ENCODE results near the gene DNAI2. TPM values are rescaled to one million over a fixed set of nuclear protein-coding genes. Genes with fewer than 3 reads are reported as not detected.
A peak's percentile ranks its signal among the peaks of the same experiment; 100 is the strongest.

Gene DNAI2
- total and polyA plus RNA-seq, 9 of the 15 experiments (the other 6 are each of a cell fraction or from before 2014, with no cell fraction given): not detected

DNA sequence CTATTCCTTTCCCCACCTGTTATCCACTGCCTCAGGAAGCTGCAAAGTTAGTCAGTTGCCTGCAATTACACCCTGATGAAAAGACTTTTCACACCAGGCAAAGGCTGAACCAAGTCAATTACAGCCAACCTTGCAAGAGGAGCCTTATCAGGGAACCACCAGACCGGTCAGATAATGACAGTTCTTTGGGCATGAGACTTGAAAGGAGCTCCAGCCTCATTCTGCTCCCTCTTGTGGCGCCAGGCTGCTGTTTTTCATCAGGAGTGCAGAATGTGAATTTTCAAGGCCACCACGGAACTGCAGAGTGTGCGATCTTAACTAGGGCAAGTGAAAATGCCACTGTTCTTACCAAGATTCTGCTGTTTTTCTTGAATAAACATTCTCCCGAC lies 22.5 kb downstream of the DNAI2 start (continued):
- TF ChIP-seq ZNF592 (IDR thresholded peaks at IDR 0.05): peak; percentile 82
- no peak for TF ChIP-seq GTF2E2 (tag; IDR thresholded peaks at IDR 0.05)
- TF ChIP-seq LCOR (CRISPR knock-in tag; IDR thresholded peaks at IDR 0.05): 0 out of 2 replicates have a peak, but pooled peaks have one; percentile 77
- TF ChIP-seq BCL6 (CRISPR knock-in tag; IDR thresholded peaks at IDR 0.05): peak; percentile 42
- peak in 1 of 2 experiments; percentile 59; a peak in 1 of 4 replicates for TF ChIP-seq HDAC1 (IDR thresholded peaks at IDR 0.05)
- peak; percentile 20 to 36; a peak in 2 of 4 replicates for TF ChIP-seq KDM1A (IDR thresholded peaks at IDR 0.05)
- TF ChIP-seq ZBTB1 (CRISPR knock-in tag; IDR thresholded peaks at IDR 0.05; ENCODE audit: borderline replicate concordance, low read depth): no peak
- TF ChIP-seq PTBP1 (IDR thresholded peaks at IDR 0.05; ENCODE audit: low read depth, low read length): no peak
- TF ChIP-seq ARID1B (IDR thresholded peaks at IDR 0.05): peak; percentile 95
- TF ChIP-seq MGA (IDR thresholded peaks at IDR 0.05): peak; percentile 33
- TF ChIP-seq CBFB (CRISPR knock-in tag; IDR thresholded peaks at IDR 0.05): no peak
- TF ChIP-seq RB1 (IDR thresholded peaks at IDR 0.05; ENCODE audit: low read depth): peak; percentile 71
- TF ChIP-seq ZNF589 (CRISPR knock-in tag; IDR thresholded peaks at IDR 0.05; ENCODE audit: low read depth): 0 out of 2 replicates have a peak, but pooled peaks have one; percentile 3

All from K562 (cell line).